Activated CD4-positive, CD25-positive, alpha-beta regulatory T cell (primary cell): ENCODE data around the gene RIT2.

Experiments
- DNase-seq, 4 experiments: peaks; one replicate each; lab custom pipeline; 2025; lab: John Stamatoyannopoulos, UW

Gene RIT2

GRCh38 chr18:43115076-43115921 is at the start of gene RIT2:
Gene RIT2 (minus strand): TSS chr18:43115685.
- DNase-seq = no peak

GRCh38 chr18:43161528-43161927 is 46.0 kb upstream of the RIT2 start:
- DNase-seq = no peak

- DNase-seq = no peak
Observed at GRCh38 chr18:43160509-43160908, 45.0 kb upstream of the RIT2 start.

- no peak for DNase-seq
Observed at GRCh38 chr18:43159926-43160325, 44.4 kb upstream of the RIT2 start.

GRCh38 chr18:43159086-43159770 is 43.7 kb upstream of the RIT2 start:
- no peak for DNase-seq

- no peak for DNase-seq
Observed at GRCh38 chr18:43158381-43158780, 42.9 kb upstream of the RIT2 start.

GRCh38 chr18:43155842-43156241 is 40.4 kb upstream of the RIT2 start:
- no peak for DNase-seq

GRCh38 chr18:43148231-43148630 is 32.7 kb upstream of the RIT2 start:
- DNase-seq = no peak

GRCh38 chr18:43141208-43141607 is 25.7 kb upstream of the RIT2 start:
- no peak for DNase-seq

GRCh38 chr18:43139288-43139946 is 23.9 kb upstream of the RIT2 start:
- no peak for DNase-seq

GRCh38 chr18:43134876-43135275 is 19.4 kb upstream of the RIT2 start:
- DNase-seq = no peak

GRCh38 chr18:43130716-43131260 is 15.3 kb upstream of the RIT2 start:
- DNase-seq = no peak

GRCh38 chr18:43129946-43130524 is 14.6 kb upstream of the RIT2 start:
- no peak for DNase-seq

GRCh38 chr18:43125471-43125870 is 10.0 kb upstream of the RIT2 start:
- DNase-seq = no peak

GRCh38 chr18:43122955-43123354 is 7.5 kb upstream of the RIT2 start:
- DNase-seq = no peak

GRCh38 chr18:43116699-43117294 is 1.3 kb upstream of the RIT2 start:
- no peak for DNase-seq

GRCh38 chr18:43113220-43113895 is 2.1 kb downstream of the RIT2 start:
- no peak for DNase-seq

GRCh38 chr18:43108882-43109281 is 6.6 kb downstream of the RIT2 start:
- no peak for DNase-seq

GRCh38 chr18:43108469-43108868 is 7.0 kb downstream of the RIT2 start:
- DNase-seq = no peak

- no peak for DNase-seq
Observed at GRCh38 chr18:43093646-43094045, 21.8 kb downstream of the RIT2 start.

GRCh38 chr18:43092539-43092938 is 22.9 kb downstream of the RIT2 start:
- no peak for DNase-seq
